GM21619 (cell line): ENCODE results near the gene FOXP4.

Source experiments
- ATAC-seq: cut with Tn5 transposase; IDR thresholded peaks from one replicate; pipeline ENCODE4 v1.9.1; 2021; ENCODE audit not compliant: unreplicated experiment

Gene FOXP4

GRCh38 chr6:41545703-41546474 lies at the start of gene FOXP4:
Gene FOXP4, plus strand, starts transcription at chr6:41546381. Its CDS starts 19,380 bp downstream, at chr6:41565761.
- peak; percentile 68 for ATAC-seq

GRCh38 chr6:41497573-41497972 lies 48.6 kb upstream of the FOXP4 start:
- no peak for ATAC-seq

GRCh38 chr6:41497994-41498393 lies 48.2 kb upstream of the FOXP4 start:
- ATAC-seq = no peak

- no peak for ATAC-seq
These were observed 47.1 kb upstream of the FOXP4 start for GRCh38 chr6:41498968-41499599.

GRCh38 chr6:41500561-41500960 lies 45.6 kb upstream of the FOXP4 start:
- ATAC-seq = no peak

- ATAC-seq = no peak
These were observed 43.6 kb upstream of the FOXP4 start for GRCh38 chr6:41502566-41502916.

- no peak for ATAC-seq
These were observed 43.1 kb upstream of the FOXP4 start for GRCh38 chr6:41502917-41503671.

GRCh38 chr6:41503827-41504465 lies 42.2 kb upstream of the FOXP4 start:
- no peak for ATAC-seq

GRCh38 chr6:41504466-41505121 lies 41.6 kb upstream of the FOXP4 start:
- ATAC-seq = no peak

- peak; percentile 62 for ATAC-seq
These were observed 40.8 kb upstream of the FOXP4 start for GRCh38 chr6:41505122-41506049.

GRCh38 chr6:41508479-41508878 lies 37.7 kb upstream of the FOXP4 start:
- ATAC-seq = no peak

GRCh38 chr6:41509580-41509979 lies 36.6 kb upstream of the FOXP4 start:
- ATAC-seq = no peak

GRCh38 chr6:41511443-41512060 lies 34.6 kb upstream of the FOXP4 start:
- ATAC-seq = no peak

GRCh38 chr6:41512146-41512701 lies 34.0 kb upstream of the FOXP4 start:
- no peak for ATAC-seq

GRCh38 chr6:41515995-41516394 lies 30.2 kb upstream of the FOXP4 start:
- ATAC-seq = no peak

GRCh38 chr6:41518118-41518517 lies 28.1 kb upstream of the FOXP4 start:
- no peak for ATAC-seq

- no peak for ATAC-seq
These were observed 26.9 kb upstream of the FOXP4 start for GRCh38 chr6:41519305-41519744.

- no peak for ATAC-seq
These were observed 26.2 kb upstream of the FOXP4 start for GRCh38 chr6:41519745-41520699.
